ENCODE data around the gene COBL.
A peak's percentile ranks its signal among the peaks of the same experiment; 100 is the strongest.

GRCh38 chr7:51160990-51161615 is 155.5 kb downstream of the COBL start:
- TF ChIP-seq CTCF (conservative IDR thresholded peaks at IDR 0.05; ENCODE audit: low read length) (peak; percentile 99), EZH2phosphoT487 (IDR thresholded peaks at IDR 0.05; ENCODE audit: borderline replicate concordance) (no peak)

Measured in Loucy (cell line).